ENCODE data around the gene CABLES1.

CABLES1 gene

GRCh38 chr18:23198217-23198845, 63.0 kb downstream of the CABLES1 start:
- H3K4me3 ChIP-seq (ENCODE audit: low read depth, low read length): no peak overlapping the region
- TF ChIP-seq CTCF (IDR thresholded peaks at IDR 0.05; ENCODE audit: low read depth, low read length): no peak
- in situ Hi-C loops (cut with HindIII; ENCODE audit: low sequenced_read_pairs): no loop called here
- no peak for DNase-seq (ENCODE audit: low read depth, low spot score)

DNA sequence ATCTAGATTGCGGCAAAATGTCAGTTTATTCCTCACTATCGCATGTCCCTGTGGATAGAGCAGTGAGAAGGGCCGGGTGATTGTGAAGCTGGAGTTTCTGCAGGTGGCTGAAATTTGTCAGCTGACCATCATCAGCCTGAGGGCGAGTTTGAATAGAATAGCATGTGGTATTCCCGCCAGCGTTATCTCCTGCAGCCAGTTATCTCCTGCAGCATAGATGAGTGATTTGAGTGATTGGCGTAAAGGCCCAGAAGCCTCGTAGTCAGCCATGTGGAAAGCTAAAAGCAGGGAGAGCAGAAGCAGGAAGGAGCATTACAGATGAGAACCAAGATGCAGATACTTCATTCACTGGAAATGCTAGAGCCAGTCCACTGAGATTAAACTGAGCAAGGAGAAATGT, 65.5 kb downstream of the CABLES1 start:
- in situ Hi-C loops (cut with HindIII; ENCODE audit: low sequenced_read_pairs): no loop called here
- DNase-seq (ENCODE audit: low read depth, low spot score): no peak
- H3K4me3 ChIP-seq (ENCODE audit: low read depth, low read length): no peak overlapping the region
- no peak for TF ChIP-seq CTCF (IDR thresholded peaks at IDR 0.05; ENCODE audit: low read depth, low read length)

DNA sequence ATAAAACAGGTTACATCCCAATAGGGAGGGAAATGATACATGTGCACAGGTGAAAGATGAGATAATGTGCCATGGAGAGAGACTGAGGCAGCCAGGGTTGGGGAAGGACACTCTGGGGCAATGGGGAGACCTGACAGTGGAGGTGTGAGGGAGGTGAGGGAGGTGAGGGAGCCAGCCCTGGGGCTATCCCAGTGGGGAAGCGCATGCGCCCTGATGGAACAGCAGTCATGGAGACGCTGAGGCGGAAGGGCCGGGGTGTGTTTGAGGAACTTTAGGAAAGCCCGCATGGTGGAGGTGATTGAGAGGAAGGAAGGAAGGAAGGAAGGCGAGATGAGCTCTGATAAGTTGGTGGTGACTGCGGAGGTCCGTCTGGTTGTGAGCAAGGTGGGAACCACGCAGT, 66.5 kb downstream of the CABLES1 start:
- in situ Hi-C loops (cut with HindIII; ENCODE audit: low sequenced_read_pairs): no loop called here
- no peak for TF ChIP-seq CTCF (IDR thresholded peaks at IDR 0.05; ENCODE audit: low read depth, low read length)
- no peak overlapping the region for H3K4me3 ChIP-seq (ENCODE audit: low read depth, low read length)
- no peak for DNase-seq (ENCODE audit: low read depth, low spot score)

DNA sequence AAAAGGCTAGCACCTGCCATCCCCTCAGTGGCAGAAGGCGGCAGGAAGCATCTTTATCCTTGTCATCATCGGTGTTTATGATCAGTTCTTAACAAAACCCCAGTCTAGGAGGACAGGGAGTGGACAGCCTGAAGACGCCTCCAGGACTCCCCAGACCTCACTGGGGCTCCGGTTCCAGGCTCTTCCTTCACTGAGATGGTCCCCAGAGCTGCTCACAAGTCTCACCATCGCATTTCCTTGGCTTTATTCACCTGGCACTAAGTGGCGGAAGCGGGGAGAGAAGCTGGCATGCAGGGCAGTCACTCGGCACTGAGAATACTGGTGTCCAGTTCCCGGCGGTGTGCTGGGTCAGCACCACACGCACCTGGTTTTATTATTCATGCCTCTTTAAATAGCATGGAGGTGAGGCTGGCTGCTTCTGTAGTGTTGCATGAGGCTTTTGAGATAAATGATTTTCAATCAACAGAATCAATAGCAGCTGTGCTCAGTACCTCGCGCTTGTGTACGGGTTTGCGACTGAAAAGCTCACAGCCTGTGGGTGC, 68.7 kb downstream of the CABLES1 start:
- in situ Hi-C loops (cut with HindIII; ENCODE audit: low sequenced_read_pairs): no loop called here
- no peak for DNase-seq (ENCODE audit: low read depth, low spot score)
- no peak overlapping the region for H3K4me3 ChIP-seq (ENCODE audit: low read depth, low read length)
- TF ChIP-seq CTCF (IDR thresholded peaks at IDR 0.05; ENCODE audit: low read depth, low read length): no peak

GRCh38 chr18:23204589-23205235, 69.4 kb downstream of the CABLES1 start:
- H3K4me3 ChIP-seq (ENCODE audit: low read depth, low read length): no peak overlapping the region
- in situ Hi-C loops (cut with HindIII; ENCODE audit: low sequenced_read_pairs): no loop called here
- no peak for TF ChIP-seq CTCF (IDR thresholded peaks at IDR 0.05; ENCODE audit: low read depth, low read length)
- no peak for DNase-seq (ENCODE audit: low read depth, low spot score)

DNA sequence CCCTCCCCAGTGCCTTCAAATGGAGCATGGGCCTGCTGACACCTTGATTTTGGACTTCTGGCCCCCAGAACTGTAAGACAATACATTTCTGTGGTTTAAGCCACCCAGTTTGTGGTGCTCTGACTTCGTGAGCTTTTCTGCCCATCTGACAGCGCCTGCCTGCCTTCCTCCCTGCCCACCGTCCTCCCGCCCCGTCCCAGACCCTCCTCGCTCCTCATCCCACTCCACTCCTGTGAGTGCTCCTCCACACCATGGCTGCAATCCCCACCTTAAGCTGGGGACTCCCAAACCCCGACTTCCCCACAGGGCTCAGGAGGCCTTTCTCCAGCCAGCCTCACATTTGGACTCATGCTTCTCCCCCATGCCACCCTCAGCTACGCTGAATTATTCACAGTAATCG, 70.7 kb downstream of the CABLES1 start:
- no peak for DNase-seq (ENCODE audit: low read depth, low spot score)
- H3K4me3 ChIP-seq (ENCODE audit: low read depth, low read length): no peak overlapping the region
- no peak for TF ChIP-seq CTCF (IDR thresholded peaks at IDR 0.05; ENCODE audit: low read depth, low read length)
- in situ Hi-C loops (cut with HindIII; ENCODE audit: low sequenced_read_pairs): no loop called here
